PFSK-1 (cell line): Measurements from ENCODE around the gene RAB13.

Experiments
- FOXP2 ChIP-seq: optimal IDR thresholded peaks from 2 replicates; pipeline ENCODE3; 2011; ENCODE audit warnings: borderline replicate concordance, control low read depth, inconsistent platforms; ENCODE audit not compliant: insufficient read depth; ENCODE audit errors: extremely low read length, extremely low read depth
- POLR2AphosphoS5 ChIP-seq: IDR thresholded peaks from 2 replicates; pipeline ENCODE4 v1.6.1; 2012; ENCODE audit warnings: low read depth, mild to moderate bottlenecking, control low read depth, low read length, moderate library complexity
- REST ChIP-seq, 2 experiments: IDR thresholded peaks; 2 replicates each; pipeline versions ENCODE4 v1.6.1 to v1.8.0; 2011 to 2012; ENCODE audit warnings: low read depth in 2 of 2, low read length in 2 of 2, control low read depth in 1 of 2, inconsistent platforms in 1 of 2, mild to moderate bottlenecking in 1 of 2, moderate library complexity in 1 of 2; ENCODE audit not compliant: insufficient read depth in 1 of 2
- SIN3A ChIP-seq: IDR thresholded peaks from 2 replicates; pipeline ENCODE4 v1.6.1; 2012; ENCODE audit warnings: mild to moderate bottlenecking, low read length, moderate library complexity, borderline replicate concordance; ENCODE audit not compliant: insufficient read depth
- TAF1 ChIP-seq: IDR thresholded peaks from 2 replicates; pipeline ENCODE4 v1.6.1; 2012; ENCODE audit warnings: low read length, control low read depth, borderline replicate concordance; ENCODE audit not compliant: insufficient read depth

RAB13 gene

GRCh38 chr1:153959454-153959853 is 26.7 kb downstream of the RAB13 start:
- no peak for TF ChIP-seq SIN3A
- TF ChIP-seq REST (IDR thresholded peaks at IDR 0.05; ENCODE audit: insufficient read depth in 1 of 2, low read depth in 2 of 2, low read length in 2 of 2), result no peak
- no peak for TF ChIP-seq POLR2AphosphoS5
- no peak for TF ChIP-seq FOXP2
- TF ChIP-seq TAF1, result no peak

- TF ChIP-seq REST (IDR thresholded peaks at IDR 0.05; ENCODE audit: insufficient read depth in 1 of 2, low read depth in 2 of 2, low read length in 2 of 2), result no peak
- no peak for TF ChIP-seq SIN3A
- TF ChIP-seq FOXP2, result no peak
- no peak for TF ChIP-seq POLR2AphosphoS5
- no peak for TF ChIP-seq TAF1
These were observed 27.2 kb downstream of the RAB13 start for GRCh38 chr1:153958961-153959260.

- TF ChIP-seq TAF1 (no peak; the same call in 1 of the 2 replicates), FOXP2 (no peak), POLR2AphosphoS5 (peak; percentile 78; the same call in 1 of the 2 replicates), SIN3A (peak; percentile 14; the same call in 1 of the 2 replicates), REST (IDR thresholded peaks at IDR 0.05; ENCODE audit: insufficient read depth in 1 of 2, low read depth in 2 of 2, low read length in 2 of 2) (no peak)
These were observed 27.8 kb downstream of the RAB13 start, which contains the start of gene CRTC2 for GRCh38 chr1:153958111-153958960. Gene CRTC2, minus strand, starts transcription at chr1:153958612. Its CDS starts 115 bp downstream, at chr1:153958497.

GRCh38 chr1:153957744-153958110 is 28.4 kb downstream of the RAB13 start:
- no peak for TF ChIP-seq FOXP2
- no peak for TF ChIP-seq SIN3A
- TF ChIP-seq REST (IDR thresholded peaks at IDR 0.05; ENCODE audit: insufficient read depth in 1 of 2, low read depth in 2 of 2, low read length in 2 of 2), result no peak
- TF ChIP-seq TAF1, result no peak
- no peak for TF ChIP-seq POLR2AphosphoS5
